Measurements from ENCODE around the gene ARID5A.

Gene ARID5A

GRCh38 chr2:96502891-96503636 is 33.5 kb upstream of the ARID5A start:
- Mint-ChIP-seq H3K4me3 (no peak overlapping the region), H3K27ac (no peak overlapping the region), H3K36me3 (no peaks in the 10 kb centered on the region), H3K27me3 (no peaks in the 10 kb centered on the region), H3K9me3 (no peaks in the 10 kb centered on the region), H3K4me1 (peaks cover 40% of the 10 kb centered on the region)
- ATAC-seq = peak; percentile 35

- H3K4me1 Mint-ChIP-seq = peaks cover 43% of the 10 kb centered on the region
- no peaks in the 10 kb centered on the region for H3K9me3 Mint-ChIP-seq
- no peak overlapping the region for H3K27ac Mint-ChIP-seq
- no peak overlapping the region for H3K4me3 Mint-ChIP-seq
- no peaks in the 10 kb centered on the region for H3K36me3 Mint-ChIP-seq
- H3K27me3 Mint-ChIP-seq = no peaks in the 10 kb centered on the region
- ATAC-seq = no peak
Measured at GRCh38 chr2:96503637-96504243, 32.8 kb upstream of the ARID5A start.

- Mint-ChIP-seq H3K4me1 (peaks cover 58% of the 10 kb centered on the region), H3K9me3 (no peaks in the 10 kb centered on the region), H3K4me3 (no peak within 1 kb of the TSS), H3K27me3 (no peaks in the 10 kb centered on the region), H3K27ac (no peak within 1 kb of the TSS), H3K36me3 (no peaks in the 10 kb centered on the region)
- ATAC-seq = no peak
Measured at GRCh38 chr2:96505231-96505889, 31.2 kb upstream of the ARID5A start, which contains the start of gene NEURL3. Gene NEURL3, minus strand, starts transcription at chr2:96505357. Its CDS starts 71 bp downstream, at chr2:96505286.

GRCh38 chr2:96506016-96506906 is 30.3 kb upstream of the ARID5A start:
- Mint-ChIP-seq H3K27me3 (no peaks in the 10 kb centered on the region), H3K4me1 (peaks cover 53% of the 10 kb centered on the region), H3K9me3 (no peaks in the 10 kb centered on the region), H3K4me3 (no peak overlapping the region), H3K27ac (no peak overlapping the region), H3K36me3 (no peaks in the 10 kb centered on the region)
- ATAC-seq = no peak

GRCh38 chr2:96506907-96507240 is 29.7 kb upstream of the ARID5A start:
- ATAC-seq = no peak
- H3K9me3 Mint-ChIP-seq = no peaks in the 10 kb centered on the region
- no peaks in the 10 kb centered on the region for H3K27me3 Mint-ChIP-seq
- no peak overlapping the region for H3K27ac Mint-ChIP-seq
- H3K36me3 Mint-ChIP-seq = no peaks in the 10 kb centered on the region
- peaks cover 47% of the 10 kb centered on the region for H3K4me1 Mint-ChIP-seq
- H3K4me3 Mint-ChIP-seq = no peak overlapping the region

- Mint-ChIP-seq H3K9me3 (no peaks in the 10 kb centered on the region), H3K27ac (no peak overlapping the region)
Measured at GRCh38 chr2:96507957-96508520, 28.5 kb upstream of the ARID5A start.

GRCh38 chr2:96508521-96509113 is 27.9 kb upstream of the ARID5A start:
- no peak overlapping the region for H3K4me3 Mint-ChIP-seq
- no peaks in the 10 kb centered on the region for H3K27me3 Mint-ChIP-seq
- no peaks in the 10 kb centered on the region for H3K36me3 Mint-ChIP-seq
- peaks cover 30% of the 10 kb centered on the region for H3K4me1 Mint-ChIP-seq
- no peak overlapping the region for H3K27ac Mint-ChIP-seq
- ATAC-seq = no peak
- no peaks in the 10 kb centered on the region for H3K9me3 Mint-ChIP-seq

More at GRCh38 chr2:96507957-96508520, 28.5 kb upstream of the ARID5A start:
- peaks cover 36% of the 10 kb centered on the region for H3K4me1 Mint-ChIP-seq
- no peaks in the 10 kb centered on the region for H3K27me3 Mint-ChIP-seq
- peak; percentile 87 for ATAC-seq
- H3K36me3 Mint-ChIP-seq = no peaks in the 10 kb centered on the region
- peak overlapping the region; percentile 63 for H3K4me3 Mint-ChIP-seq

GRCh38 chr2:96509114-96509846 is 27.3 kb upstream of the ARID5A start:
- H3K27me3 Mint-ChIP-seq = no peaks in the 10 kb centered on the region
- H3K4me1 Mint-ChIP-seq = peaks cover 27% of the 10 kb centered on the region
- peak overlapping the region; percentile 52 for H3K4me3 Mint-ChIP-seq

GRCh38 chr2:96509847-96510230 is 26.7 kb upstream of the ARID5A start:
- ATAC-seq = no peak
- no peaks in the 10 kb centered on the region for H3K27me3 Mint-ChIP-seq
- H3K4me3 Mint-ChIP-seq = peak overlapping the region; percentile 38

More at GRCh38 chr2:96509114-96509846, 27.3 kb upstream of the ARID5A start:
- Mint-ChIP-seq H3K9me3 (no peaks in the 10 kb centered on the region), H3K36me3 (no peaks in the 10 kb centered on the region), H3K27ac (peak overlapping the region; percentile 60)
- peak; percentile 82 for ATAC-seq

GRCh38 chr2:96510931-96511595 is 25.5 kb upstream of the ARID5A start:
- peak overlapping the region; percentile 60 for H3K27ac Mint-ChIP-seq
- H3K9me3 Mint-ChIP-seq = no peaks in the 10 kb centered on the region
- no peaks in the 10 kb centered on the region for H3K27me3 Mint-ChIP-seq
- H3K4me3 Mint-ChIP-seq = no peak overlapping the region
- no peak for ATAC-seq
- H3K36me3 Mint-ChIP-seq = no peaks in the 10 kb centered on the region
- peaks cover 18% of the 10 kb centered on the region for H3K4me1 Mint-ChIP-seq

More at GRCh38 chr2:96509847-96510230, 26.7 kb upstream of the ARID5A start:
- no peaks in the 10 kb centered on the region for H3K36me3 Mint-ChIP-seq
- H3K27ac Mint-ChIP-seq = peak overlapping the region; percentile 60
- peaks cover 26% of the 10 kb centered on the region for H3K4me1 Mint-ChIP-seq
- no peaks in the 10 kb centered on the region for H3K9me3 Mint-ChIP-seq

- ATAC-seq = no peak
- Mint-ChIP-seq H3K9me3 (no peaks in the 10 kb centered on the region), H3K4me3 (no peak overlapping the region), H3K4me1 (peaks cover 18% of the 10 kb centered on the region), H3K27ac (no peak overlapping the region), H3K36me3 (no peaks in the 10 kb centered on the region), H3K27me3 (no peaks in the 10 kb centered on the region)
Measured at GRCh38 chr2:96511851-96512250, 24.7 kb upstream of the ARID5A start.

GRCh38 chr2:96512341-96512740 is 24.2 kb upstream of the ARID5A start:
- Mint-ChIP-seq H3K4me1 (peaks cover 18% of the 10 kb centered on the region), H3K9me3 (peaks cover 3% of the 10 kb centered on the region), H3K27me3 (no peaks in the 10 kb centered on the region), H3K27ac (no peak overlapping the region), H3K4me3 (no peak overlapping the region), H3K36me3 (no peaks in the 10 kb centered on the region)
- no peak for ATAC-seq

GRCh38 chr2:96514521-96514920 is 22.0 kb upstream of the ARID5A start:
- Mint-ChIP-seq H3K36me3 (no peaks in the 10 kb centered on the region), H3K27ac (no peak overlapping the region), H3K4me3 (no peak overlapping the region), H3K27me3 (no peaks in the 10 kb centered on the region), H3K4me1 (peaks cover 7% of the 10 kb centered on the region), H3K9me3 (peaks cover 3% of the 10 kb centered on the region)
- no peak for ATAC-seq

All from stimulated activated memory B cell treated with anti-CD40 and anti-IgM and Interleukin-4, amounts not matched to agents 10 μg/mL and 1 μg/mL and 100 μg/mL, for 72 hours (primary cell).